Activated naive CD4-positive, alpha-beta T cell treated with anti-CD3 and anti-CD28 coated beads, Interleukin-2, amount 50 U/mL, for 72 hours (primary cell): ENCODE results near the gene TSPAN9. TPM values are rescaled to one million over a fixed set of nuclear protein-coding genes. Genes with fewer than 3 reads are reported as not detected.

Experiments
- total RNA-seq, 2 donors: library from RNA; stranded (reverse); gene quantifications; one replicate each; pipeline ENCODE4 v1.2.3, GENCODE V29; 2022

The TSPAN9 gene
- total RNA-seq, 2 donors from 2014 or later: 0.50 to 0.97 TPM

Other genes starting within 250 kb of the TSPAN9 start
- gene NRIP2, start 242.3 kb upstream of the TSPAN9 start, total RNA-seq: not detected
- under 1 TPM; 0.20 to 0.43 TPM for gene TEX52, start 220.3 kb upstream of the TSPAN9 start, total RNA-seq
- 100 to 1,000 TPM; 105 to 112 TPM for gene FOXM1, start 200.2 kb upstream of the TSPAN9 start, total RNA-seq
- 10 to 100 TPM; 30.1 to 49.4 TPM for gene RHNO1, start 200.2 kb upstream of the TSPAN9 start, total RNA-seq
- gene TULP3, start 186.5 kb upstream of the TSPAN9 start, total RNA-seq: 1 to 10 TPM; 4.9 to 7.3 TPM
- gene TEAD4, start 118.0 kb upstream of the TSPAN9 start, total RNA-seq: 1 to 10 TPM in 1 of 2 donors, under 1 TPM in 1; 0.32 to 8.3 TPM